ENCODE data around the gene IFITM1. TPM values are rescaled to one million over a fixed set of nuclear protein-coding genes. Genes with fewer than 3 reads are reported as not detected.
A peak's percentile ranks its signal among the peaks of the same experiment; 100 is the strongest.
"Not testable (repeated sequence)": the region's sequence is repeated elsewhere in the genome, so short reads cannot be mapped to it uniquely, and the experiment has no call there.

IFITM1 gene
- total and polyA plus RNA-seq, 9 of the 15 experiments (the other 6 are each of a cell fraction or from before 2014, with no cell fraction given), result 691 to 5,579 (median 974) TPM

- TF ChIP-seq, protein P1, sequence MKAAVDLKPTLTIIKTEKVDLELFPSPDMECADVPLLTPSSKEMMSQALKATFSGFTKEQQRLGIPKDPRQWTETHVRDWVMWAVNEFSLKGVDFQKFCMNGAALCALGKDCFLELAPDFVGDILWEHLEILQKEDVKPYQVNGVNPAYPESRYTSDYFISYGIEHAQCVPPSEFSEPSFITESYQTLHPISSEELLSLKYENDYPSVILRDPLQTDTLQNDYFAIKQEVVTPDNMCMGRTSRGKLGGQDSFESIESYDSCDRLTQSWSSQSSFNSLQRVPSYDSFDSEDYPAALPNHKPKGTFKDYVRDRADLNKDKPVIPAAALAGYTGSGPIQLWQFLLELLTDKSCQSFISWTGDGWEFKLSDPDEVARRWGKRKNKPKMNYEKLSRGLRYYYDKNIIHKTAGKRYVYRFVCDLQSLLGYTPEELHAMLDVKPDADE (conservative IDR thresholded peaks at IDR 0.05; ENCODE audit: control insufficient read depth, low read depth, low read length), result 0 out of 2 replicates have a peak, but pooled peaks have one; percentile 36
- TF ChIP-seq BHLHE40 (IDR thresholded peaks at IDR 0.05; ENCODE audit: low read length) (0 out of 2 replicates have a peak, but pooled peaks have one; percentile 2), SMARCE1 (IDR thresholded peaks at IDR 0.05) (0 out of 2 replicates have a peak, but pooled peaks have one; percentile 35), ZNF134 (CRISPR knock-in tag; conservative IDR thresholded peaks at IDR 0.05) (0 out of 2 replicates have a peak, but pooled peaks have one; percentile 3), CREB1 (IDR thresholded peaks at IDR 0.05) (0 out of 2 replicates have a peak, but pooled peaks have one; percentile 47), NFRKB (IDR thresholded peaks at IDR 0.05; ENCODE audit: low read depth) (peak; percentile 78; the same call in 1 of the 2 replicates), DPF2 (IDR thresholded peaks at IDR 0.05) (peak; percentile 32; the same call in 1 of the 2 replicates), TEAD1 (CRISPR knock-in tag; IDR thresholded peaks at IDR 0.05) (peak in 1 of 2 experiments; percentile 47; a peak in 1 of 4 replicates), ARNT (IDR thresholded peaks at IDR 0.05) (0 out of 4 replicates have a peak, but pooled peaks of 1 of the 2 experiments have one; percentile 37), FOXJ2 (tag; IDR thresholded peaks at IDR 0.05) (peak; percentile 76; the same call in 1 of the 2 replicates), TBP (optimal IDR thresholded peaks at IDR 0.05; ENCODE audit: low read depth, low read length) (peak; percentile 32), SMARCC2 (IDR thresholded peaks at IDR 0.05; ENCODE audit: low read depth) (peak; percentile 51; the same call in 1 of the 2 replicates), DMBX1 (CRISPR knock-in tag; IDR thresholded peaks at IDR 0.05; ENCODE audit: borderline replicate concordance) (peak; percentile 44; the same call in 1 of the 2 replicates), SIN3A (IDR thresholded peaks at IDR 0.05; ENCODE audit: borderline replicate concordance in 2 of 2, control insufficient read depth in 1 of 2, low read depth in 2 of 2, low read length in 2 of 2) (peak; percentile 37 to 87; a peak in 1 of 4 replicates), JUND (IDR thresholded peaks at IDR 0.05; ENCODE audit: borderline replicate concordance, low read depth, low read length) (peak; percentile 19; the same call in 1 of the 2 replicates), JUND (tag; IDR thresholded peaks at IDR 0.05; ENCODE audit: borderline replicate concordance, low read depth, low read length) (peak; percentile 44; the same call in 1 of the 3 replicates), BRD9 (IDR thresholded peaks at IDR 0.05; ENCODE audit: low read depth, partially characterized antibody) (peak; percentile 14), FOXP1 (CRISPR knock-in tag; IDR thresholded peaks at IDR 0.05) (peak; percentile 88; the same call in 1 of the 2 replicates), SOX6 (IDR thresholded peaks at IDR 0.05) (peak; percentile 39), ZBTB17 (CRISPR knock-in tag; IDR thresholded peaks at IDR 0.05) (0 out of 2 replicates have a peak, but pooled peaks have one; percentile 40), ZNF592 (IDR thresholded peaks at IDR 0.05) (peak; percentile 84)
- not testable (repeated sequence) for TF ChIP-seq CREB1 (CRISPR knock-in tag; IDR thresholded peaks at IDR 0.05)
These were observed 45.1 kb upstream of the IFITM1 start (continued) for GRCh38 chr11:268716-269145.

Measured in K562 (cell line).